ENCODE data around the gene NKX1-1. TPM values are rescaled to one million over a fixed set of nuclear protein-coding genes. Genes with fewer than 3 reads are reported as not detected.

Gene NKX1-1
- total and polyA plus RNA-seq, 4 donors = 0.35 to 0.70 TPM; not detected in 2

DNA sequence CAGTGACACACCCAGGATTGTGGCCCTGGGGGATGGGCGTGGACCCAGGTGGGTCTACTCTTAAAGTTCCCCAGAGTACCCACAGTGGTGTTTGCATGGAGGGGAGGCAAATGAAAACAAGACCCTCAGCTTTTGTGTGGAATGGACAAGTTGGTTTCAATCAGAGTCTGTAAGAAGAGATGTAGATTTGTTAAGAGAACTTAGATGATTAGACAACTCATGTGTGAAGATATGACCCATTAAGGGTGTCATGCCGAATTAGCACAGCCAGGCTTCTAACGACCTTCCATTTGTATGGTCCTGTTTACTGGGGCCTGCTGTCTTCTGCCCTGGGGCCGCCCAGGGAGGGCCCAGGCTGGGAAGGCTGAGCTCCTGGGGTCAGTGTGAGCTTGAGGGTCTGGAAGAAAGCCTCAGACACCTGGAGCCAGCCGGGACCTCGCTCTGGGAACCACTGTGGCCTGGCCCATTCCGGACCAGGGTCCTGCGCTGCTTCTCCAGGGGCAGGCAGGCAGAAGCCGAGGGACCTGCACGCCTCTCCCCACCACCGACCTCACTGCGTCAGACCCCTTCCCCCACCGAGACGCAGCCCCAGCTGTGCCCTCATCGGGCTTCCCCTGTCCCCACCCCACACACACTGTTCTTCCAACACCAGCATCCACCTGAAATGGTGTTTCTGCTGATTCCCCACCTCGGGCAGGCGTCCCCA lies 38.9 kb downstream of the NKX1-1 start:
- Histone ChIP-seq H3K36me3 (ENCODE audit: control insufficient read depth, insufficient read depth, low read length) (peaks cover 60% of the 10 kb centered on the region), H3K4me1 (ENCODE audit: control insufficient read depth, insufficient read depth, low read length) (peaks cover 14% of the 10 kb centered on the region), H3K9me3 (ENCODE audit: control insufficient read depth, insufficient read depth, low read length) (no peaks in the 10 kb centered on the region), H3K27me3 (ENCODE audit: control insufficient read depth, insufficient read depth, low read length) (no peaks in the 10 kb centered on the region), H3K4me3 (ENCODE audit: low read depth, low read length) (no peak overlapping the region), H3K27ac (ENCODE audit: low read depth, low read length) (no peak overlapping the region)
- WGBS (ENCODE audit: insufficient coverage) = 92% methylated on average over 16 of the region's 17 CpGs
- no peak for DNase-seq (ENCODE audit: low read depth in 4 of 6, low spot score in 6 of 6)

DNA sequence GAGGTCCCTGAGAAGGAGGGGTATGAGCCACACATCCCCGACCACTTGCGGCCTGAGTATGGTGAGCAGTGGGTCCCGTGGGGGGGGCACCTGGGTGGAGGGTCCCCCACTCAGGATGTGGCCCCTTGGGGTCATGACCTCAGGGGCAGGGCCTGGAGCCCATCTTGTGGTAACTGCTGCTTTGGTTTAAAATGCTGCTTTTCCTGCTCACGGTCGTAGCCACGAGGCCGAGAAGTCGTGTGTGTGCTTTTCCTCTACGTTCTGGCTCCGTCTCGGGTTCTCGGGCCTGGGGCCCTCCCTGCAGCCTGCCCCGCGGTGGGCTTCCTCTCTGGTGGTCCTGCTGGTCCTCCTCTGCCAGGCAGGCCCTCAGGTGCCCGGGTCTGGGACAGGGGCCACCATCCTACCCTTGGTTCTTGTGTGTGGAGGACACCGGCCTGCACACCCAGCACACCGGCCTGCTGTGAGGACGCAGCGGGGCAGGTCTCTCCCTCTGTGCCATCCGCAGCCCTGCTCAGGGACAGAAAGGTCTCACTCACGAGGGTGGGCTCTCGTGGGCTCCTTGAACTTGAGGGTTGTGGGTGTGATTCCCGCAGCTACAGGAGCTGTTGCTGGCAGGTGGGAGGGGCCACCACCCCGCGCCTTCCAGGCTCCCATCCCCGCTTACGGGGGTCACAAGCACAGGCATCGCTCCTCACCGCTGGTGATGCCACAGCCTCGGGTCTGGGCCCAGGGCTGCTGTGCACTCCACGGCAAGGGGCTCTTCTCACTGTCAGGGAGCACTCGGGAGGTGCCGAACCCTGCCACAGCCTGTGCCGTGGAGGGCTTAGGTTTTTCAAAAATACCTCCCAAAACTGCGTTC lies 39.6 kb downstream of the NKX1-1 start:
- Histone ChIP-seq H3K27me3 (ENCODE audit: control insufficient read depth, insufficient read depth, low read length) (no peaks in the 10 kb centered on the region), H3K36me3 (ENCODE audit: control insufficient read depth, insufficient read depth, low read length) (peaks cover 65% of the 10 kb centered on the region), H3K4me3 (ENCODE audit: low read depth, low read length) (no peak overlapping the region), H3K4me1 (ENCODE audit: control insufficient read depth, insufficient read depth, low read length) (peaks cover 14% of the 10 kb centered on the region), H3K9me3 (ENCODE audit: control insufficient read depth, insufficient read depth, low read length) (no peaks in the 10 kb centered on the region), H3K27ac (ENCODE audit: low read depth, low read length) (no peak overlapping the region)
- WGBS (ENCODE audit: insufficient coverage) = 96% methylated on average over 32 of the region's 35 CpGs
- DNase-seq (ENCODE audit: low read depth in 4 of 6, low spot score in 6 of 6) = no peak

DNA sequence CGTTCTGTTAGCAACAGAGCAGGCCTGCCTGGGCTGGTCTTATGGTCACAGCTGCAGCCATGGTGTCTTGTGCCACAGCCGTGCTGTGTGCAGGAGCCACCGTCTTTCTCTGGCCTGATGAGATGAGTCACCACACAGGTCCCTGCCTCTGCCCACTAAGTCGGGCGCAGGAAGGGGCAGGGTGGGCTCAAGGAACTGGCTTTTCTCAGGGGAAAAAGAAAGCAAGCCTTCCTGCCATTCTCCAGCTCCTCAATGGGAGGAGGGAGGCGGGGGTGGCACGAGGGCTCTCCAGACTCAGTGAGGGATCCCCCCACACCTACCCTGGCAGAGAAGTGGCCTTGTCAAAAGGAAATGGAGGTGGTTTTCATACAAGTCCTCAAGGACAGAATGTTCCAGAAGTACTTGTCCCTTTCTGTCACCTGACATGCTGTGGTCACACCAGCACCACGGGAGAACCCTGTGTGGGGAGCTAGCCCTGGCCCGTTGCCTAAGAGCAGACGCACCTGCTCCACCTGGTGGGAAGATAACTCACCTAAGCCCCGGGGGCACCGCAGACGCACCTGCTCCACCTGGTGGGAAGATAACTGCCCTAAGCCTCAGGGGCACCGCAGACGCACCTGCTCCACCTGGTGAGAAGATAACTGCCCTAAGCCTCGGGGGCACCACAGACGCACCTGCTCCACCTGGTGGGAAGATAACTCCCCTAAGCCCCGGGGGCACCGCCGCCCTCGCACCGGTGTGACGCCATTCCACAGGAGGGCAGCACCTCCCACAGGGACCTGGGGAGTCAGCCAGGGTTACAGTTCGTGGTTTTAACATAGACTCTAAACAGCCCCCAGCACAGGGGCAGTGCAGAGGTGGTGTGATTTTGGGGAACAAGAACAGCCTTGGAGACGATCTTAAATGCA lies 40.7 kb downstream of the NKX1-1 start:
- no peak for DNase-seq (ENCODE audit: low read depth in 4 of 6, low spot score in 6 of 6)
- H3K9me3 ChIP-seq (ENCODE audit: control insufficient read depth, insufficient read depth, low read length) = no peaks in the 10 kb centered on the region
- H3K4me1 ChIP-seq (ENCODE audit: control insufficient read depth, insufficient read depth, low read length) = peaks cover 22% of the 10 kb centered on the region
- 83% methylated on average over 22 of the region's 25 CpGs for WGBS (ENCODE audit: insufficient coverage)
- no peak overlapping the region for H3K27ac ChIP-seq (ENCODE audit: low read depth, low read length)
- H3K27me3 ChIP-seq (ENCODE audit: control insufficient read depth, insufficient read depth, low read length) = no peaks in the 10 kb centered on the region
- no peak overlapping the region for H3K4me3 ChIP-seq (ENCODE audit: low read depth, low read length)
- peaks cover 72% of the 10 kb centered on the region for H3K36me3 ChIP-seq (ENCODE audit: control insufficient read depth, insufficient read depth, low read length)

DNA sequence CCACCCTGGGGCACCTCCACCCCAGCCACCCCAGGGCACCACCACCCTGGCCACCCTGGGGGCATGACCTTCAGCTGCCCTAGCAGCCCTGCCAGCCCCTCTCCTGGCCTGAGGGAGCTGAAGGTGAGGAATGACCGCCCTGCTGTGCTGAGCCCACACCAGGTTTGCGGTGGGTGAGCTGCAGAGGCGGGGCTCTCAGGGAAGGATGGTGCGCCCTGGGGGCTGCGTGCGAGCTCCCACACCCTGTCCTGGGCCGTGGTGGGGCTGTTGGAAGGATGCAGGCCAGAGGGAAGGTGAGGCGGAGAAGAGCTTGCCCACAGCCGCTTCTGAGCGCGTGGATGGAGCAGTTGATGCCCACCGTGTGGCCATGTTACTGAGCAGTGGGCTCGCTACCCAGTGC lies 41.5 kb downstream of the NKX1-1 start:
- peaks cover 25% of the 10 kb centered on the region for H3K4me1 ChIP-seq (ENCODE audit: control insufficient read depth, insufficient read depth, low read length)
- H3K36me3 ChIP-seq (ENCODE audit: control insufficient read depth, insufficient read depth, low read length) = peaks cover 75% of the 10 kb centered on the region
- H3K9me3 ChIP-seq (ENCODE audit: control insufficient read depth, insufficient read depth, low read length) = no peaks in the 10 kb centered on the region
- no peaks in the 10 kb centered on the region for H3K27me3 ChIP-seq (ENCODE audit: control insufficient read depth, insufficient read depth, low read length)
- DNase-seq (ENCODE audit: low read depth in 4 of 6, low spot score in 6 of 6) = no peak
- no peak overlapping the region for H3K4me3 ChIP-seq (ENCODE audit: low read depth, low read length)
- WGBS (ENCODE audit: insufficient coverage) = 93% methylated on average over 13 of the region's 13 CpGs
- H3K27ac ChIP-seq (ENCODE audit: low read depth, low read length) = no peak overlapping the region

DNA sequence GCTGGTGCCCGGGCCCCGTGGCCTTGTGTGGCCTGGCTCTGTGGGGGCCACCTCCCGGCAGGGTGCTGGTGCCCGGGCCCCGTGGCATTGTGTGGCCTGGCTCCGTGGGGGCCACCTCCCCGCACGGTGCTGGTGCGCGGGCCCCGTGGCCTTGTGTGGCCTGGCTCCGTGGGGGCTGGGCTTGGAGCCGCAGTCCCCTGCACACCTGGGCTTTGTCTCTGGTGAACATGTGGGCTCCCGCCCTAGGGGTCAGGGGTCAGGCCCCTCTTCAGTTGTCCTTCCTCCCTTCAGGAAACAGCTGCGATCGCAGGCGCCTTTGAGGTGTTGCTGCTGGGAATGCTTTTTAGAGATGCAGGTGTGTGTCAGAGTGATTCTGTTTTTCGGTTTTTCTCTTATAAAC lies 42.0 kb downstream of the NKX1-1 start:
- Histone ChIP-seq H3K36me3 (ENCODE audit: control insufficient read depth, insufficient read depth, low read length) (peaks cover 76% of the 10 kb centered on the region), H3K27ac (ENCODE audit: low read depth, low read length) (no peak overlapping the region), H3K9me3 (ENCODE audit: control insufficient read depth, insufficient read depth, low read length) (no peaks in the 10 kb centered on the region), H3K27me3 (ENCODE audit: control insufficient read depth, insufficient read depth, low read length) (no peaks in the 10 kb centered on the region), H3K4me1 (ENCODE audit: control insufficient read depth, insufficient read depth, low read length) (peaks cover 24% of the 10 kb centered on the region), H3K4me3 (ENCODE audit: low read depth, low read length) (no peak overlapping the region)
- no peak for DNase-seq (ENCODE audit: low read depth in 4 of 6, low spot score in 6 of 6)
- WGBS (ENCODE audit: insufficient coverage) = 91% methylated on average over 13 of the region's 18 CpGs

DNA sequence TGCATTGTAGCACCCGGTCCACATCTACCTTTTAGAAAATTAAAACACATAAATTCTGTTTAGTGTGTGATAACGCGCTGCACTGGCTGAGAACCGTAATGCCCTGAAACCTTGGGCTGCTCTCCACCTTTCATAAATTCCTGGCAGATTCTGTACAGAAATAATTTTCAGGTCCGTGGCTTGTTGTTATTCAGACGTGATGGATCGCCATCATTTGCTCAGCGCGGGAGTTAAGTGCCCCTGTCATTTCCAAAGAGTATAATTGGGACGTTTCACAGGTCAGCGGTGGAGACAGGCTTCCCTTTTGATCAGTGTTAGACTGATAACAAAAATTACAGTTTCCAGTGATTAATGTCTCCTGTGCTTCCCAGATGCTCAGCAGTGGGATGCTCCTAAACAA lies 42.7 kb downstream of the NKX1-1 start:
- Histone ChIP-seq H3K4me1 (ENCODE audit: control insufficient read depth, insufficient read depth, low read length) (peaks cover 28% of the 10 kb centered on the region), H3K4me3 (ENCODE audit: low read depth, low read length) (no peak overlapping the region), H3K36me3 (ENCODE audit: control insufficient read depth, insufficient read depth, low read length) (peaks cover 73% of the 10 kb centered on the region), H3K27me3 (ENCODE audit: control insufficient read depth, insufficient read depth, low read length) (no peaks in the 10 kb centered on the region), H3K9me3 (ENCODE audit: control insufficient read depth, insufficient read depth, low read length) (no peaks in the 10 kb centered on the region), H3K27ac (ENCODE audit: low read depth, low read length) (no peak overlapping the region)
- peak in 1 of 6 donors; percentile 66 for DNase-seq (ENCODE audit: low read depth in 4 of 6, low spot score in 6 of 6)
- WGBS (ENCODE audit: insufficient coverage) = 85% methylated on average over 8 of the region's 11 CpGs

DNA sequence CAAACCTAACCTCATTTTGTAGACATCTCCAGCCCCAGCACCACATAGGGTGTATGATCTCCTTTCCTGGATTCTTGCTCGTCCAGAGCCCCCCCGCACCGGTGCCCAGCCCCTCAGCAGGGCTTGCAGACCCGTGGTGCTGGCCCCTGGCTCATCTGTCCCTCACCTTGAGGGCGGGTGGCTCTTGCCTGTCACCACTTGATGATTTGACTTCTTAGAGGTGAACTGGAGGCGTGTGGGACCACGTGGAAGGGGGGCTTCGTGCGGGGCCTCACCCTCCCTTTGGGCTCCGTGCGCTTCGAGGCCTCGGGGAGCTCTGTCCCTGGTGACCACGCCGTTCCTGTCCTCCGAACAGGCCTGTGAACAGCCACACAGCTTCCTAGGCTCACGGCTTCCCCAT lies 43.7 kb downstream of the NKX1-1 start:
- Histone ChIP-seq H3K27me3 (ENCODE audit: control insufficient read depth, insufficient read depth, low read length) (no peaks in the 10 kb centered on the region), H3K4me3 (ENCODE audit: low read depth, low read length) (no peak overlapping the region), H3K4me1 (ENCODE audit: control insufficient read depth, insufficient read depth, low read length) (peaks cover 38% of the 10 kb centered on the region), H3K27ac (ENCODE audit: low read depth, low read length) (no peak overlapping the region), H3K9me3 (ENCODE audit: control insufficient read depth, insufficient read depth, low read length) (no peaks in the 10 kb centered on the region), H3K36me3 (ENCODE audit: control insufficient read depth, insufficient read depth, low read length) (peaks cover 73% of the 10 kb centered on the region)
- DNase-seq (ENCODE audit: low read depth in 4 of 6, low spot score in 6 of 6) = no peak
- 96% methylated on average over 17 of the region's 17 CpGs for WGBS (ENCODE audit: insufficient coverage)

DNA sequence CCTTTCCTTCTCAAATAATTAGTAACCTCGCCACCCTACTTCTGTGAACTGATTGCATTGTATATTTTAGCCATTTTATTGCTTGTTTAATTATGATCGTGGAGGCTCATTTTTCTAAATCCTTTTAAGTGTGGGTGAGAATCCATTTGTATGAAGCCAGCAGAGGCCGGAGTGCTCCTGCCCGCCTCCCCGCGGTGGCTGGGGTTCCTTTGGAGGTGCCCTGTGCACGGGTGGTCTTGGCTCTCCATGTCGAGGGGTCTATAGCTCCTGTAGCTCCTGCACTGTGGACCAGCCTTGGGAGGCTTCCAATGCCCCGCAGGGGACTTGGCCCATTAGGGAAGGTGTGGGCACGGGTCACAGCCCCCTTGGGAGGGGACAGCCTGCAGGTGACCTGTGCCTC lies 44.2 kb downstream of the NKX1-1 start:
- DNase-seq (ENCODE audit: low read depth in 4 of 6, low spot score in 6 of 6) = no peak
- 73% methylated on average over 9 of the region's 10 CpGs for WGBS (ENCODE audit: insufficient coverage)
- Histone ChIP-seq H3K9me3 (ENCODE audit: control insufficient read depth, insufficient read depth, low read length) (no peaks in the 10 kb centered on the region), H3K36me3 (ENCODE audit: control insufficient read depth, insufficient read depth, low read length) (peaks cover 73% of the 10 kb centered on the region), H3K4me3 (ENCODE audit: low read depth, low read length) (no peak overlapping the region), H3K4me1 (ENCODE audit: control insufficient read depth, insufficient read depth, low read length) (peaks cover 43% of the 10 kb centered on the region), H3K27me3 (ENCODE audit: control insufficient read depth, insufficient read depth, low read length) (no peaks in the 10 kb centered on the region), H3K27ac (ENCODE audit: low read depth, low read length) (no peak overlapping the region)

DNA sequence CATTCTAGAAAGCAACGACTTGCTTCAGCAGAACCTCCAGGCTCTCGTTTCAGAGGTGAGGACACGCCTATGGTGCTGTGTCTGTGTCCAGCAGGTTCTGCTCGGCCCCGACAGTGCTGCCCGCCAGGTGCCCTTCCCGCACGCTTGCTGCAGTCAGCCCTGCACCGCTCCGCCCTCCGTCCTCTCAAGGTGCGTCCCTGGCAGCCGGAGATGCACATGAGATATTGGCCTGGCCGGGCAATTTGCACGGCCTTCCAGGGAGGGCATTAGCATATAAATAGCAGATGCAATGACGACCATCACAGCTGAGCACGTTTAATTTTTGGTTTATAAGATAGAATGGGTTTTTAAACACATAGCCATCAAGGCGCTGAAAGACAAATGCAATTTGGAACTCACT lies 44.8 kb downstream of the NKX1-1 start:
- WGBS (ENCODE audit: insufficient coverage) = 72% methylated on average over 13 of the region's 18 CpGs
- H3K9me3 ChIP-seq (ENCODE audit: control insufficient read depth, insufficient read depth, low read length) = no peaks in the 10 kb centered on the region
- H3K36me3 ChIP-seq (ENCODE audit: control insufficient read depth, insufficient read depth, low read length) = peaks cover 73% of the 10 kb centered on the region
- DNase-seq (ENCODE audit: low read depth in 4 of 6, low spot score in 6 of 6) = peak in 1 of 6 donors; percentile 80
- peaks cover 45% of the 10 kb centered on the region for H3K4me1 ChIP-seq (ENCODE audit: control insufficient read depth, insufficient read depth, low read length)
- no peaks in the 10 kb centered on the region for H3K27me3 ChIP-seq (ENCODE audit: control insufficient read depth, insufficient read depth, low read length)
- H3K4me3 ChIP-seq (ENCODE audit: low read depth, low read length) = no peak overlapping the region
- H3K27ac ChIP-seq (ENCODE audit: low read depth, low read length) = no peak overlapping the region
